K562 (cell line): ENCODE data around the gene DYNLT2. TPM values are rescaled to one million over a fixed set of nuclear protein-coding genes. Genes with fewer than 3 reads are reported as not detected.

Experiments used
- BHLHE40 ChIP-seq: IDR thresholded peaks from 2 replicates; pipeline ENCODE4 v1.6.1; 2011; ENCODE audit warnings: low read length, improper control_type of control experiment
- RBM14 ChIP-seq: fragments of 200-400 bp; formaldehyde crosslinking; IDR thresholded peaks from 2 replicates; pipeline ENCODE4 v1.6.1; 2018; ENCODE audit warnings: low read depth, mild to moderate bottlenecking, low read length, moderate library complexity, borderline replicate concordance; ENCODE audit not compliant: insufficient read depth
- RCOR1 ChIP-seq, 2 experiments: IDR thresholded peaks; 2 replicates each; pipeline ENCODE4 v1.6.1; 2012; ENCODE audit warnings: low read depth in 2 of 2, low read length in 2 of 2, borderline replicate concordance in 1 of 2, improper control_type of control experiment in 1 of 2
- SIN3B ChIP-seq: fragments of 450-650 bp; IDR thresholded peaks from 2 replicates; pipeline ENCODE4 v1.6.1; 2017; ENCODE audit warnings: low read depth, mild to moderate bottlenecking, moderate library complexity
- TAF7 ChIP-seq: fragments of 450-650 bp; IDR thresholded peaks from 2 replicates; pipeline ENCODE4 v1.6.1; 2016; ENCODE audit warnings: missing genetic modification characterization, missing compliant biosample characterization
- YBX1 ChIP-seq: fragments of 450-650 bp; IDR thresholded peaks from 2 replicates; pipeline ENCODE4 v1.7.1; 2016; ENCODE audit warnings: mild to moderate bottlenecking
- polyA plus RNA-seq, 8 experiments: library from polyadenylated mRNA; depleted of rRNA in 4 of 8; stranded (reverse) in 5 of 8; unstranded in 3 of 8; fragments of >200 nt; fragmentation: Nextera tagmentation in 2 of 8; fragmentation: Illumina TruSeq in 1 of 8; extraction: Ambion mirVana in 2 of 8; extraction: Trizol in 1 of 8; gene quantifications; 2 replicates each; pipeline versions ENCODE4 v1.2.1 to v1.2.3, GENCODE V29; 2011 to 2014; ENCODE audit warnings: inconsistent platforms in 1 of 8, missing spikeins in 1 of 8
- total RNA-seq, 7 experiments: library from RNA; depleted of rRNA in 6 of 7; stranded (reverse); fragments of >200 nt in 6 of 7; fragmentation: Illumina TruSeq in 2 of 7; extraction: Trizol in 2 of 7; gene quantifications; 2 replicates each; pipeline versions ENCODE4 v1.2.1 to v1.2.3, GENCODE V29; 2011 to 2021; ENCODE audit warnings: low replicate concordance in 1 of 7
- TF ChIP-seq, protein P1 (sequence below): fragments of 450-650 bp; IDR thresholded peaks from 2 replicates; pipeline ENCODE4 v1.6.1; 2016; ENCODE audit warnings: mild to moderate bottlenecking, moderate library complexity
- TF ChIP-seq, protein P2 (sequence below): fragments of 200-800 bp; sonication (Bioruptor generic); IDR thresholded peaks from 2 replicates; pipeline ENCODE4 v1.6.1; 2016; ENCODE audit warnings: missing genetic modification characterization, missing compliant biosample characterization
- TF ChIP-seq, protein P3 (sequence below): fragments of 200-800 bp; sonication (Bioruptor generic); IDR thresholded peaks from 2 replicates; pipeline ENCODE4 v1.6.1; 2017; ENCODE audit warnings: missing genetic modification characterization, missing compliant biosample characterization

Gene DYNLT2
- total and polyA plus RNA-seq, 9 of the 15 experiments (the other 6 are each of a cell fraction or from before 2014, with no cell fraction given): 2.0 to 12.8 (median 6.3) TPM

DNA sequence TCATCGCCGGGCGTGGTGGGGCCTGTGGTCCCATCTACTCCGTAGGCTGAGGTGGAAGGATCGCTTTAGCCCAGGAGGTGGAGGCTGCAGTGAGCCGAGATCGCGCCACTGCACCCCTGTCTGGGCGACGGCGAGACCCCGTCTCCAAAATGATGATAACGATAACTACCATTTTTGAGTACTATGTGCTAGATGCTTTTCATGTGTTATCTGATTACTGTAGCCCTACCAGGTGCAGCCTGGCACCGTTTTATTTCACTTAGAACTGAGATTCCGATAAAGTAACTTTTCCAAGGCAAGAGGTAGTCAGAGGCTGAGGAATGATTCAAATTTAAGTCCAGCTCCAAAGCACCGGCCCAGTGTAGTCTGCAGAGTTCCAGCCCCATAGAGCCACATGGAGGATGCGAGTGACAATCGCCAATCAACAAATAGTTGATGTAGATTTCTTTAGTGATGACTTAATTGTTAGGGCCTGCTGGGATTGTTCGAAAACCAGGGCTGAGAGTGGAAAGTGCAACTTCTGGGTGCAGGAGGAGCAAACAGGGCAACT lies 777 bp upstream of the DYNLT2 start (continued):
- TF ChIP-seq, protein P1, sequence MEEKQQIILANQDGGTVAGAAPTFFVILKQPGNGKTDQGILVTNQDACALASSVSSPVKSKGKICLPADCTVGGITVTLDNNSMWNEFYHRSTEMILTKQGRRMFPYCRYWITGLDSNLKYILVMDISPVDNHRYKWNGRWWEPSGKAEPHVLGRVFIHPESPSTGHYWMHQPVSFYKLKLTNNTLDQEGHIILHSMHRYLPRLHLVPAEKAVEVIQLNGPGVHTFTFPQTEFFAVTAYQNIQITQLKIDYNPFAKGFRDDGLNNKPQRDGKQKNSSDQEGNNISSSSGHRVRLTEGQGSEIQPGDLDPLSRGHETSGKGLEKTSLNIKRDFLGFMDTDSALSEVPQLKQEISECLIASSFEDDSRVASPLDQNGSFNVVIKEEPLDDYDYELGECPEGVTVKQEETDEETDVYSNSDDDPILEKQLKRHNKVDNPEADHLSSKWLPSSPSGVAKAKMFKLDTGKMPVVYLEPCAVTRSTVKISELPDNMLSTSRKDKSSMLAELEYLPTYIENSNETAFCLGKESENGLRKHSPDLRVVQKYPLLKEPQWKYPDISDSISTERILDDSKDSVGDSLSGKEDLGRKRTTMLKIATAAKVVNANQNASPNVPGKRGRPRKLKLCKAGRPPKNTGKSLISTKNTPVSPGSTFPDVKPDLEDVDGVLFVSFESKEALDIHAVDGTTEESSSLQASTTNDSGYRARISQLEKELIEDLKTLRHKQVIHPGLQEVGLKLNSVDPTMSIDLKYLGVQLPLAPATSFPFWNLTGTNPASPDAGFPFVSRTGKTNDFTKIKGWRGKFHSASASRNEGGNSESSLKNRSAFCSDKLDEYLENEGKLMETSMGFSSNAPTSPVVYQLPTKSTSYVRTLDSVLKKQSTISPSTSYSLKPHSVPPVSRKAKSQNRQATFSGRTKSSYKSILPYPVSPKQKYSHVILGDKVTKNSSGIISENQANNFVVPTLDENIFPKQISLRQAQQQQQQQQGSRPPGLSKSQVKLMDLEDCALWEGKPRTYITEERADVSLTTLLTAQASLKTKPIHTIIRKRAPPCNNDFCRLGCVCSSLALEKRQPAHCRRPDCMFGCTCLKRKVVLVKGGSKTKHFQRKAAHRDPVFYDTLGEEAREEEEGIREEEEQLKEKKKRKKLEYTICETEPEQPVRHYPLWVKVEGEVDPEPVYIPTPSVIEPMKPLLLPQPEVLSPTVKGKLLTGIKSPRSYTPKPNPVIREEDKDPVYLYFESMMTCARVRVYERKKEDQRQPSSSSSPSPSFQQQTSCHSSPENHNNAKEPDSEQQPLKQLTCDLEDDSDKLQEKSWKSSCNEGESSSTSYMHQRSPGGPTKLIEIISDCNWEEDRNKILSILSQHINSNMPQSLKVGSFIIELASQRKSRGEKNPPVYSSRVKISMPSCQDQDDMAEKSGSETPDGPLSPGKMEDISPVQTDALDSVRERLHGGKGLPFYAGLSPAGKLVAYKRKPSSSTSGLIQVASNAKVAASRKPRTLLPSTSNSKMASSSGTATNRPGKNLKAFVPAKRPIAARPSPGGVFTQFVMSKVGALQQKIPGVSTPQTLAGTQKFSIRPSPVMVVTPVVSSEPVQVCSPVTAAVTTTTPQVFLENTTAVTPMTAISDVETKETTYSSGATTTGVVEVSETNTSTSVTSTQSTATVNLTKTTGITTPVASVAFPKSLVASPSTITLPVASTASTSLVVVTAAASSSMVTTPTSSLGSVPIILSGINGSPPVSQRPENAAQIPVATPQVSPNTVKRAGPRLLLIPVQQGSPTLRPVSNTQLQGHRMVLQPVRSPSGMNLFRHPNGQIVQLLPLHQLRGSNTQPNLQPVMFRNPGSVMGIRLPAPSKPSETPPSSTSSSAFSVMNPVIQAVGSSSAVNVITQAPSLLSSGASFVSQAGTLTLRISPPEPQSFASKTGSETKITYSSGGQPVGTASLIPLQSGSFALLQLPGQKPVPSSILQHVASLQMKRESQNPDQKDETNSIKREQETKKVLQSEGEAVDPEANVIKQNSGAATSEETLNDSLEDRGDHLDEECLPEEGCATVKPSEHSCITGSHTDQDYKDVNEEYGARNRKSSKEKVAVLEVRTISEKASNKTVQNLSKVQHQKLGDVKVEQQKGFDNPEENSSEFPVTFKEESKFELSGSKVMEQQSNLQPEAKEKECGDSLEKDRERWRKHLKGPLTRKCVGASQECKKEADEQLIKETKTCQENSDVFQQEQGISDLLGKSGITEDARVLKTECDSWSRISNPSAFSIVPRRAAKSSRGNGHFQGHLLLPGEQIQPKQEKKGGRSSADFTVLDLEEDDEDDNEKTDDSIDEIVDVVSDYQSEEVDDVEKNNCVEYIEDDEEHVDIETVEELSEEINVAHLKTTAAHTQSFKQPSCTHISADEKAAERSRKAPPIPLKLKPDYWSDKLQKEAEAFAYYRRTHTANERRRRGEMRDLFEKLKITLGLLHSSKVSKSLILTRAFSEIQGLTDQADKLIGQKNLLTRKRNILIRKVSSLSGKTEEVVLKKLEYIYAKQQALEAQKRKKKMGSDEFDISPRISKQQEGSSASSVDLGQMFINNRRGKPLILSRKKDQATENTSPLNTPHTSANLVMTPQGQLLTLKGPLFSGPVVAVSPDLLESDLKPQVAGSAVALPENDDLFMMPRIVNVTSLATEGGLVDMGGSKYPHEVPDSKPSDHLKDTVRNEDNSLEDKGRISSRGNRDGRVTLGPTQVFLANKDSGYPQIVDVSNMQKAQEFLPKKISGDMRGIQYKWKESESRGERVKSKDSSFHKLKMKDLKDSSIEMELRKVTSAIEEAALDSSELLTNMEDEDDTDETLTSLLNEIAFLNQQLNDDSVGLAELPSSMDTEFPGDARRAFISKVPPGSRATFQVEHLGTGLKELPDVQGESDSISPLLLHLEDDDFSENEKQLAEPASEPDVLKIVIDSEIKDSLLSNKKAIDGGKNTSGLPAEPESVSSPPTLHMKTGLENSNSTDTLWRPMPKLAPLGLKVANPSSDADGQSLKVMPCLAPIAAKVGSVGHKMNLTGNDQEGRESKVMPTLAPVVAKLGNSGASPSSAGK: no peak
- TF ChIP-seq, protein P2, sequence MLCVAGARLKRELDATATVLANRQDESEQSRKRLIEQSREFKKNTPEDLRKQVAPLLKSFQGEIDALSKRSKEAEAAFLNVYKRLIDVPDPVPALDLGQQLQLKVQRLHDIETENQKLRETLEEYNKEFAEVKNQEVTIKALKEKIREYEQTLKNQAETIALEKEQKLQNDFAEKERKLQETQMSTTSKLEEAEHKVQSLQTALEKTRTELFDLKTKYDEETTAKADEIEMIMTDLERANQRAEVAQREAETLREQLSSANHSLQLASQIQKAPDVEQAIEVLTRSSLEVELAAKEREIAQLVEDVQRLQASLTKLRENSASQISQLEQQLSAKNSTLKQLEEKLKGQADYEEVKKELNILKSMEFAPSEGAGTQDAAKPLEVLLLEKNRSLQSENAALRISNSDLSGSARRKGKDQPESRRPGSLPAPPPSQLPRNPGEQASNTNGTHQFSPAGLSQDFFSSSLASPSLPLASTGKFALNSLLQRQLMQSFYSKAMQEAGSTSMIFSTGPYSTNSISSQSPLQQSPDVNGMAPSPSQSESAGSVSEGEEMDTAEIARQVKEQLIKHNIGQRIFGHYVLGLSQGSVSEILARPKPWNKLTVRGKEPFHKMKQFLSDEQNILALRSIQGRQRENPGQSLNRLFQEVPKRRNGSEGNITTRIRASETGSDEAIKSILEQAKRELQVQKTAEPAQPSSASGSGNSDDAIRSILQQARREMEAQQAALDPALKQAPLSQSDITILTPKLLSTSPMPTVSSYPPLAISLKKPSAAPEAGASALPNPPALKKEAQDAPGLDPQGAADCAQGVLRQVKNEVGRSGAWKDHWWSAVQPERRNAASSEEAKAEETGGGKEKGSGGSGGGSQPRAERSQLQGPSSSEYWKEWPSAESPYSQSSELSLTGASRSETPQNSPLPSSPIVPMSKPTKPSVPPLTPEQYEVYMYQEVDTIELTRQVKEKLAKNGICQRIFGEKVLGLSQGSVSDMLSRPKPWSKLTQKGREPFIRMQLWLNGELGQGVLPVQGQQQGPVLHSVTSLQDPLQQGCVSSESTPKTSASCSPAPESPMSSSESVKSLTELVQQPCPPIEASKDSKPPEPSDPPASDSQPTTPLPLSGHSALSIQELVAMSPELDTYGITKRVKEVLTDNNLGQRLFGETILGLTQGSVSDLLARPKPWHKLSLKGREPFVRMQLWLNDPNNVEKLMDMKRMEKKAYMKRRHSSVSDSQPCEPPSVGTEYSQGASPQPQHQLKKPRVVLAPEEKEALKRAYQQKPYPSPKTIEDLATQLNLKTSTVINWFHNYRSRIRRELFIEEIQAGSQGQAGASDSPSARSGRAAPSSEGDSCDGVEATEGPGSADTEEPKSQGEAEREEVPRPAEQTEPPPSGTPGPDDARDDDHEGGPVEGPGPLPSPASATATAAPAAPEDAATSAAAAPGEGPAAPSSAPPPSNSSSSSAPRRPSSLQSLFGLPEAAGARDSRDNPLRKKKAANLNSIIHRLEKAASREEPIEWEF (CRISPR knock-in tag): no peak
- TF ChIP-seq TAF7 (tag) (peak; percentile 44; the same call in 1 of the 2 replicates), SIN3B (no peak), YBX1 (no peak), RBM14 (no peak), BHLHE40 (no peak), RCOR1 (IDR thresholded peaks at IDR 0.05; ENCODE audit: borderline replicate concordance in 1 of 2, low read depth in 2 of 2, low read length in 2 of 2) (0 out of 4 replicates have a peak, but pooled peaks of 1 of the 2 experiments have one; percentile 14)
- TF ChIP-seq, protein P3, sequence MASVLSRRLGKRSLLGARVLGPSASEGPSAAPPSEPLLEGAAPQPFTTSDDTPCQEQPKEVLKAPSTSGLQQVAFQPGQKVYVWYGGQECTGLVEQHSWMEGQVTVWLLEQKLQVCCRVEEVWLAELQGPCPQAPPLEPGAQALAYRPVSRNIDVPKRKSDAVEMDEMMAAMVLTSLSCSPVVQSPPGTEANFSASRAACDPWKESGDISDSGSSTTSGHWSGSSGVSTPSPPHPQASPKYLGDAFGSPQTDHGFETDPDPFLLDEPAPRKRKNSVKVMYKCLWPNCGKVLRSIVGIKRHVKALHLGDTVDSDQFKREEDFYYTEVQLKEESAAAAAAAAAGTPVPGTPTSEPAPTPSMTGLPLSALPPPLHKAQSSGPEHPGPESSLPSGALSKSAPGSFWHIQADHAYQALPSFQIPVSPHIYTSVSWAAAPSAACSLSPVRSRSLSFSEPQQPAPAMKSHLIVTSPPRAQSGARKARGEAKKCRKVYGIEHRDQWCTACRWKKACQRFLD (CRISPR knock-in tag): no peak
